GM12878 (cell line): ENCODE measurements around the gene TMEM127. TPM values are rescaled to one million over a fixed set of nuclear protein-coding genes. Genes with fewer than 3 reads are reported as not detected.
A peak's percentile ranks its signal among the peaks of the same experiment; 100 is the strongest.

Experiments used
- BMI1 ChIP-seq: fragments of 450-650 bp; IDR thresholded peaks from 2 replicates; pipeline ENCODE4 v1.6.1; 2016; ENCODE audit warnings: mild to moderate bottlenecking, moderate library complexity, borderline replicate concordance
- CHD4 ChIP-seq: fragments of 200-600 bp; sonication (generic); IDR thresholded peaks from 2 replicates; pipeline ENCODE4 v1.6.1; 2016; ENCODE audit warnings: mild to moderate bottlenecking
- CREB1 ChIP-seq: IDR thresholded peaks from 2 replicates; pipeline ENCODE4 v1.6.1; 2012; ENCODE audit warnings: low read depth, mild to moderate bottlenecking, inconsistent platforms
- CUX1 ChIP-seq: IDR thresholded peaks from 2 replicates; pipeline ENCODE4 v1.6.1; 2012; ENCODE audit warnings: improper control_type of control experiment, low read depth, low read length; ENCODE audit not compliant: insufficient replicate concordance
- DPF2 ChIP-seq: fragments of 450-650 bp; IDR thresholded peaks from 2 replicates; pipeline ENCODE4 v1.6.1; 2017; ENCODE audit warnings: mild to moderate bottlenecking
- ESRRA ChIP-seq: IDR thresholded peaks from 2 replicates; pipeline ENCODE4 v1.6.1; 2012; ENCODE audit warnings: mild to moderate bottlenecking, low read length, improper control_type of control experiment
- GATAD2B ChIP-seq: fragments of 450-650 bp; conservative IDR thresholded peaks from 2 replicates; pipeline ENCODE4 v1.6.1; 2017; ENCODE audit warnings: low read depth, mild to moderate bottlenecking, moderate library complexity
- IKZF1 ChIP-seq: fragments of 450-650 bp; conservative IDR thresholded peaks from 2 replicates; pipeline ENCODE4 v1.6.1; 2017; ENCODE audit warnings: antibody characterized with exemption, mild to moderate bottlenecking
- IRF4 ChIP-seq: IDR thresholded peaks from 2 replicates; pipeline ENCODE4 v1.6.1; 2011; ENCODE audit warnings: low read depth, low read length
- LARP7 ChIP-seq: fragments of 450-650 bp; IDR thresholded peaks from 2 replicates; pipeline ENCODE4 v1.6.1; 2017; ENCODE audit warnings: mild to moderate bottlenecking
- NBN ChIP-seq: fragments of 450-650 bp; IDR thresholded peaks from 2 replicates; pipeline ENCODE4 v1.6.1; 2016
- NKRF ChIP-seq: fragments of 450-650 bp; conservative IDR thresholded peaks from 2 replicates; pipeline ENCODE4 v1.6.1; 2017; ENCODE audit warnings: mild to moderate bottlenecking, moderate library complexity
- NR2F1 ChIP-seq: fragments of 450-650 bp; conservative IDR thresholded peaks from 2 replicates; pipeline ENCODE4 v1.6.1; 2017; ENCODE audit warnings: mild to moderate bottlenecking
- POLR2A ChIP-seq: IDR thresholded peaks from 2 replicates; pipeline ENCODE4 v1.6.1; 2011; ENCODE audit warnings: low read depth, mild to moderate bottlenecking, low read length
- POU2F2 ChIP-seq: IDR thresholded peaks from 3 replicates; pipeline ENCODE4 v1.6.1; 2011; ENCODE audit warnings: low read depth, mild to moderate bottlenecking, low read length, borderline replicate concordance
- RB1 ChIP-seq: fragments of 450-650 bp; formaldehyde crosslinking; IDR thresholded peaks from 2 replicates; pipeline ENCODE4 v1.6.1; 2017; ENCODE audit warnings: mild to moderate bottlenecking, borderline replicate concordance
- SIN3A ChIP-seq: IDR thresholded peaks from 2 replicates; pipeline ENCODE4 v1.6.1; 2012; ENCODE audit warnings: low read depth, low read length, improper control_type of control experiment
- SUZ12 ChIP-seq: fragments of 200-600 bp; sonication (generic); IDR thresholded peaks from one replicate; pipeline ENCODE4 v1.6.1; 2018; ENCODE audit warnings: antibody characterized with exemption, mild to moderate bottlenecking; ENCODE audit not compliant: unreplicated experiment
- TCF12 ChIP-seq: IDR thresholded peaks from 2 replicates; pipeline ENCODE4 v1.6.1; 2011; ENCODE audit warnings: low read depth, mild to moderate bottlenecking, low read length
- TCF7 ChIP-seq: IDR thresholded peaks from 2 replicates; pipeline ENCODE4 v1.6.1; 2014; ENCODE audit warnings: antibody characterized with exemption, borderline replicate concordance
- YBX1 ChIP-seq: fragments of 450-650 bp; IDR thresholded peaks from 2 replicates; pipeline ENCODE4 v1.6.1; 2016; ENCODE audit warnings: antibody characterized with exemption
- ZNF274 ChIP-seq: IDR thresholded peaks from one replicate; pipeline ENCODE4 v1.8.0; 2011; ENCODE audit not compliant: insufficient read length, insufficient read depth
- polyA plus RNA-seq, 11 experiments: library from polyadenylated mRNA; depleted of rRNA in 4 of 11; unstranded in 6 of 11; stranded (reverse) in 5 of 11; fragments of >200 nt; fragmentation: Nextera tagmentation in 4 of 11; fragmentation: Illumina TruSeq in 1 of 11; extraction: Ambion mirVana in 4 of 11; extraction: Trizol in 1 of 11; gene quantifications; 1 replicate in 1 of 11; 2 replicates in 10 of 11; pipeline versions ENCODE4 v1.2.1 to v1.2.3, GENCODE V29; 2011 to 2016; ENCODE audit warnings: inconsistent platforms in 2 of 11, missing spikeins in 2 of 11, low read depth in 1 of 11
- total RNA-seq, 4 experiments: library from RNA; depleted of rRNA in 3 of 4; stranded (reverse); fragments of >200 nt in 3 of 4; fragmentation: Illumina TruSeq in 1 of 4; extraction: Trizol in 1 of 4; gene quantifications; 2 replicates each; pipeline versions ENCODE4 v1.2.1 to v1.2.3, GENCODE V29; 2013 to 2021
- TF ChIP-seq, protein P1 (sequence below): fragments of 450-650 bp; IDR thresholded peaks from 2 replicates; pipeline ENCODE4 v1.6.1; 2017; ENCODE audit warnings: antibody characterized with exemption, mild to moderate bottlenecking, moderate library complexity

Gene TMEM127
- total and polyA plus RNA-seq, 10 of the 15 experiments (the other 5 are each of a cell fraction or from before 2014, with no cell fraction given) = 2.6 to 27.2 (median 17.7) TPM

DNA sequence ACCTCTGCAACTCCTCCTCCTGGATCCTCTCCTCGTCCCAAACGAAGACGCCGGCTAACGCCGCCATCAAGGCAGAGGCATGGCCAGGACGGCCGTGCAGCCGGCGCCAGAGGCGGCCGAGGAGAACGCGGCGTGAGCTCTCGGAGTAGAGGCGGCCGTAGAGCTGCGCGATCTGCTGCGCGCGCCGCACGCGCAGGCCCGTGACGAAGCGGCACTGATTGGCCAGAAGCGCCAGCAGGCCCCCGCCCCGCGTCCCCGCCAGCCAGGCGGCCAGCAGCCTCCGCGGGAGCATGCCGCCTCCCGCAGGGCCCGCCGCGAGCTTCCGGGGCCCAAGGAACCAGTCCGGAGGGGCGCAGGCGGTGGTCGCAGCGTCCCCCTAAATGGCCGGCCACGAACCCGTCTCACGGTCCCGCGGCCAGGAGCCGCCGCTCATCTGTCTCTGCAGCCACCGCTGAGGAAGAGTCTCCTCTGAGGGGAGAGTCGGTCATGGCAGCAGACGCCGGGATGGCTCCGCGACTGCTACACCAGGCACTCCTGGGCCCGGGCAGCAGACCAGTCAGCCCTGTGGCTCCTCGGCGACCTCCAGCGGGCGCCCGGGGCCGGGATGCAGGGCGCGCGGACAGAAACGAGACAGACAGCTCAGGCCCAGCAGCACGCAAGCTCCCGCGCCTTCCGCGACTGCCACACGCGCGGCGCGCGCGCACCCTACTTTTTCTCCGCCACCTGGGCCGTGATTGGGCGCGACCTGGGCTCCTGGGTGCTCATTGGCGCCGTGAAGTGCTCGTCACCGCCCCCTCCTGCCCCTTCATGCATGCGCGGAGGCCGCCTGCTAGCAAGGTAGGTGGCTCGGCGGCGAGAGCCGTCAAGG lies 57.4 kb downstream of the TMEM127 start, which contains the start of gene STARD7 (continued):
- TF ChIP-seq POLR2A = peak; percentile 91
- peak; percentile 83 for TF ChIP-seq IKZF1
- TF ChIP-seq LARP7 = peak; percentile 96
- no peak for TF ChIP-seq TCF12
- peak; percentile 95 for TF ChIP-seq DPF2
- no peak for TF ChIP-seq TCF7
- TF ChIP-seq NR2F1 = peak; percentile 58; the same call in 1 of the 2 replicates
- 0 out of 2 replicates have a peak, but pooled peaks have one; percentile 80 for TF ChIP-seq RB1
- TF ChIP-seq ZNF274 = no peak
- no peak for TF ChIP-seq CHD4
- TF ChIP-seq ESRRA = peak; percentile 55; the same call in 1 of the 2 replicates
- no peak for TF ChIP-seq IRF4
- peak; percentile 94; the same call in 2 of the 3 replicates for TF ChIP-seq POU2F2
- TF ChIP-seq SUZ12 = no peak
- TF ChIP-seq SIN3A = no peak; the same call in 1 of the 2 replicates
- TF ChIP-seq, protein P1, sequence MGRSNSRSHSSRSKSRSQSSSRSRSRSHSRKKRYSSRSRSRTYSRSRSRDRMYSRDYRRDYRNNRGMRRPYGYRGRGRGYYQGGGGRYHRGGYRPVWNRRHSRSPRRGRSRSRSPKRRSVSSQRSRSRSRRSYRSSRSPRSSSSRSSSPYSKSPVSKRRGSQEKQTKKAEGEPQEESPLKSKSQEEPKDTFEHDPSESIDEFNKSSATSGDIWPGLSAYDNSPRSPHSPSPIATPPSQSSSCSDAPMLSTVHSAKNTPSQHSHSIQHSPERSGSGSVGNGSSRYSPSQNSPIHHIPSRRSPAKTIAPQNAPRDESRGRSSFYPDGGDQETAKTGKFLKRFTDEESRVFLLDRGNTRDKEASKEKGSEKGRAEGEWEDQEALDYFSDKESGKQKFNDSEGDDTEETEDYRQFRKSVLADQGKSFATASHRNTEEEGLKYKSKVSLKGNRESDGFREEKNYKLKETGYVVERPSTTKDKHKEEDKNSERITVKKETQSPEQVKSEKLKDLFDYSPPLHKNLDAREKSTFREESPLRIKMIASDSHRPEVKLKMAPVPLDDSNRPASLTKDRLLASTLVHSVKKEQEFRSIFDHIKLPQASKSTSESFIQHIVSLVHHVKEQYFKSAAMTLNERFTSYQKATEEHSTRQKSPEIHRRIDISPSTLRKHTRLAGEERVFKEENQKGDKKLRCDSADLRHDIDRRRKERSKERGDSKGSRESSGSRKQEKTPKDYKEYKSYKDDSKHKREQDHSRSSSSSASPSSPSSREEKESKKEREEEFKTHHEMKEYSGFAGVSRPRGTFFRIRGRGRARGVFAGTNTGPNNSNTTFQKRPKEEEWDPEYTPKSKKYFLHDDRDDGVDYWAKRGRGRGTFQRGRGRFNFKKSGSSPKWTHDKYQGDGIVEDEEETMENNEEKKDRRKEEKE = no peak
- no peak for TF ChIP-seq BMI1
- TF ChIP-seq GATAD2B = peak; percentile 89
- peak; percentile 73 for TF ChIP-seq CREB1
- no peak for TF ChIP-seq YBX1
- TF ChIP-seq NKRF = peak; percentile 92
- no peak for TF ChIP-seq CUX1
- TF ChIP-seq NBN = peak; percentile 62
